Measurements from ENCODE around the gene ITGAD. TPM values are rescaled to one million over a fixed set of nuclear protein-coding genes. Genes with fewer than 3 reads are reported as not detected.
A peak's percentile ranks its signal among the peaks of the same experiment; 100 is the strongest.

Gene ITGAD
- total and polyA plus RNA-seq, 2 experiments from 2014 or later, result not detected

- H3K36me3 Mint-ChIP-seq (ENCODE audit: low read depth), result peaks cover 8% of the 10 kb centered on the region
Observed at GRCh38 chr16:31474773-31475738, 81.9 kb downstream of the ITGAD start.

More at GRCh38 chr16:31474773-31475738, 81.9 kb downstream of the ITGAD start:
- Histone ChIP-seq H3K4me2 (peak overlapping the region; percentile 98), H4K20me1 (replicated peaks; ENCODE audit: insufficient read depth) (no peaks in the 10 kb centered on the region), H2AFZ (0 out of 2 replicates have a peak overlapping the region, but pooled peaks have one; percentile 86), H3K27ac (ENCODE audit: low read depth) (no peak overlapping the region), H3F3A (replicated peaks; ENCODE audit: low read depth) (peaks cover 8% of the 10 kb centered on the region; the same call in 1 of the 2 replicates), H3K36me3 (ENCODE audit: insufficient read depth) (no peaks in the 10 kb centered on the region), H3K4me3 (peak overlapping the region; percentile 83), H3K4me1 (ENCODE audit: insufficient read depth) (peaks cover 7% of the 10 kb centered on the region; the same call in 1 of the 2 replicates), H3K27me3 (ENCODE audit: insufficient read depth) (peaks cover 78% of the 10 kb centered on the region), H3K79me2 (replicated peaks; ENCODE audit: insufficient read depth) (no peaks in the 10 kb centered on the region), H3K9me2 (ENCODE audit: insufficient read depth) (no peaks in the 10 kb centered on the region)
- H3K27ac Mint-ChIP-seq, result no peak overlapping the region
- TF ChIP-seq JUNB (IDR thresholded peaks at IDR 0.05; ENCODE audit: unreplicated experiment) (no peak), NANOG (IDR thresholded peaks at IDR 0.05; ENCODE audit: borderline replicate concordance) (no peak), STAT1 (IDR thresholded peaks at IDR 0.05; ENCODE audit: unreplicated experiment) (no peak), REST (IDR thresholded peaks at IDR 0.05; ENCODE audit: unreplicated experiment) (no peak), ETS1 (IDR thresholded peaks at IDR 0.05) (no peak), POLR2AphosphoS5 (IDR thresholded peaks at IDR 0.05; ENCODE audit: low read depth) (no peak), EZH2phosphoT487 (IDR thresholded peaks at IDR 0.05; ENCODE audit: unreplicated experiment) (no peak), CREB1 (CRISPR knock-in tag; IDR thresholded peaks at IDR 0.05; ENCODE audit: low read depth) (no peak), ZNF462 (CRISPR knock-in tag; IDR thresholded peaks at IDR 0.05) (no peak)
- TF ChIP-seq, protein P1, sequence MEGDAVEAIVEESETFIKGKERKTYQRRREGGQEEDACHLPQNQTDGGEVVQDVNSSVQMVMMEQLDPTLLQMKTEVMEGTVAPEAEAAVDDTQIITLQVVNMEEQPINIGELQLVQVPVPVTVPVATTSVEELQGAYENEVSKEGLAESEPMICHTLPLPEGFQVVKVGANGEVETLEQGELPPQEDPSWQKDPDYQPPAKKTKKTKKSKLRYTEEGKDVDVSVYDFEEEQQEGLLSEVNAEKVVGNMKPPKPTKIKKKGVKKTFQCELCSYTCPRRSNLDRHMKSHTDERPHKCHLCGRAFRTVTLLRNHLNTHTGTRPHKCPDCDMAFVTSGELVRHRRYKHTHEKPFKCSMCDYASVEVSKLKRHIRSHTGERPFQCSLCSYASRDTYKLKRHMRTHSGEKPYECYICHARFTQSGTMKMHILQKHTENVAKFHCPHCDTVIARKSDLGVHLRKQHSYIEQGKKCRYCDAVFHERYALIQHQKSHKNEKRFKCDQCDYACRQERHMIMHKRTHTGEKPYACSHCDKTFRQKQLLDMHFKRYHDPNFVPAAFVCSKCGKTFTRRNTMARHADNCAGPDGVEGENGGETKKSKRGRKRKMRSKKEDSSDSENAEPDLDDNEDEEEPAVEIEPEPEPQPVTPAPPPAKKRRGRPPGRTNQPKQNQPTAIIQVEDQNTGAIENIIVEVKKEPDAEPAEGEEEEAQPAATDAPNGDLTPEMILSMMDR (conservative IDR thresholded peaks at IDR 0.05; ENCODE audit: low read depth in 2 of 2), result no peak
- peaks cover 18% of the 10 kb centered on the region; the same call in 2 of the 3 replicates for H3K4me1 Mint-ChIP-seq
- ATAC-seq (no peak), DNase-seq (ENCODE audit: low spot score) (no peak)
- no peak overlapping the region; the same call in 2 of the 3 replicates for H3K4me3 Mint-ChIP-seq
- H3K9me3 Mint-ChIP-seq, result peaks cover 6% of the 10 kb centered on the region
- peaks cover 68% of the 10 kb centered on the region for H3K27me3 Mint-ChIP-seq (ENCODE audit: insufficient read depth, low read depth, poor library complexity)

All from GM23338 (cell line).